Activated CD4-positive, alpha-beta T cell treated with anti-CD3 and anti-CD28 coated beads for 4 hours (primary cell): ENCODE results near the gene XRCC5.

Experiments
- DNase-seq, 2 donors: peaks; one replicate each; pipeline ENCODE4 v3.0.0-alpha.2; 2020

XRCC5 gene

DNA sequence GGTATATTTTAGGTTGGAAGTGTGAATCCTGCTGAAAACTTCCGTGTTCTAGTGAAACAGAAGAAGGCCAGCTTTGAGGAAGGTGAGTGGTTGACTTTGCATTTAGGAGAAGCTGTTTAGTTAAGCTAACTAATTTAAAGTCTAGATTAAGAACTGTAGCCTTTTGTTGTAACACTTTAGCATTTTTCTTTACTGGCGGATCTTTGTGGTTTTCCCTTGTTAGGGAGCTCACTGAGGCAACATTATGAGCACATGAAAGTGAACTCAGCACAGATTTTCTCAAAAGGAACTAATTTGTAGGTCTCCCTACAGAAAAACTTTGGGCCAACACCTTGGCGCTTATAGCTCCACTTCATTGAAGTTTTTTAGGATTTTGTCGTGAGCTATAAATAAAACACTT, 52.8 kb downstream of the XRCC5 start:
- DNase-seq = no peak

DNA sequence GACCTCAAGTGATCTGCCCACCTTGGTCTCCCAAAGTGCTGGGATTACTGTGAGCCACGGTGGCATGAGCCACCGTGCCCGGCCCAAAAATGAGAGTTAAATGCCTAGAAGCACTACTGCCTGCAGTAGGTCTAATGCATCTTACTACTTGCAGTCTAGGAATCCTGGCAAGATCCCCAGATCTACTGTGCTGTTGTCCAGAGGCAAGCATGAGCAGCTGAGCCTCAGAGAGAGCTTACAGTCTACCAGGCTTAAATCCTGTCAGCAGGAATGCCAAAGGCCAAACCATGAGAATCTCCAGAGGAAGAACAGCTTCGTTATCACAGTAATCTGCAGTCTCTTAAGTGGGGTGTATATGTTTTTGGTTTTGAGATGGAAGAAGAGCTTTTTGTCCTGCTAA, 54.4 kb downstream of the XRCC5 start:
- no peak for DNase-seq

DNA sequence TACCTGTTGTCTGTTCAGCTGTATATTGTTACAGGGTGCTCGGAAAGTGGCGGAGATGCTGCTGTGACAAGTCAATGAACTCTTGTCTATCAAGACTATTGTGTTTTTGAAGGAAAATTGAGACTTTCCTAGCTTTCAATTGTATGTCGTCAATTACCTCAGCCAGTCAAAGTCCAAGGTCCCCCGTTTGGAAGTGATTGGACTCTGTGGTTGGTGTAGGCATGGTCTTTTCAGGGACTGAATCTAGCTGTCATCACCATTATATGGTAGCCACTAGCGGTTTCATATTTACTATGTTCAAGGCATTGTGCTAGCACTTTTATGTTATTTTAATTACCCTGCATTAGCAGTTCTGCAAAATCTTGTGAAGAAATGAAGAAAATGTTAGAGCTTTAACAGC, 54.9 kb downstream of the XRCC5 start:
- DNase-seq = no peak

DNA sequence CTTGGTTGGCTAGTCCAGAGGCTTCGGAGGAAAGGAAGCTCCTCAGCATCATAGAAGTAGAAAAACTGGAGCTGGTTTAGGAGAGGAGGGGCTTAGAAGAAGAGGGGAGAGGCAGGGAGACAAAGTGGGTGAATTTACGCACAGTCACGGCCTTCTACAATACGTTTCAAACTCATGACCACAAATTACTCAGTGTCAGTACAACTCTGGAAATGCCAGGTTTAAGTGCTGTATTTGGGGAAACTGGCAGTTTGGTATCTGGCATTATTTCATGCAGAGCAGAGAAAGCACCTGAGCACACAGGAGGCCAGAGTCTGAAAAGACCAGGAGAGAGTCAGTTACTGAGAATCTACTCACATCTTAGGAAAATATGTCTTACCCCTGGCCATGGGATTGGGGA, 55.4 kb downstream of the XRCC5 start:
- DNase-seq = no peak

DNA sequence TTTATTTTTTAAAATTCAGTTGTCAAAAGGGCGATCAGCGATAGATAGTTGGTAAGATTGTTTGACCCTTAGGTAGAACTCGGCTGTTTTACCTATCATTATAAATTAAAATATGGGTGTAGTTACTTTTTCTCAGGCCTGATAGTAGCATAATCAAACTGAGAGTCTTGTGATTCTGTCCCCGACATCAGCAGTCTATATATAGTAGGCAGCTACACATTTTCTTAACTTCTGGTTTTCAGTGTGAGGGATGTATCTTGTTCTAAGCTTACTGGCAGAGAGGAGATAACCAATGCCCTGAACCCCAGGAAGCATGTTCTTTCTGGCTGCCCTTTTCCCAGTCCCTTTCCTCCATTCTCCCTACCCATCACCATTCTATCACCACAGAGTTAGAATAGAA, 56.6 kb downstream of the XRCC5 start:
- no peak for DNase-seq

DNA sequence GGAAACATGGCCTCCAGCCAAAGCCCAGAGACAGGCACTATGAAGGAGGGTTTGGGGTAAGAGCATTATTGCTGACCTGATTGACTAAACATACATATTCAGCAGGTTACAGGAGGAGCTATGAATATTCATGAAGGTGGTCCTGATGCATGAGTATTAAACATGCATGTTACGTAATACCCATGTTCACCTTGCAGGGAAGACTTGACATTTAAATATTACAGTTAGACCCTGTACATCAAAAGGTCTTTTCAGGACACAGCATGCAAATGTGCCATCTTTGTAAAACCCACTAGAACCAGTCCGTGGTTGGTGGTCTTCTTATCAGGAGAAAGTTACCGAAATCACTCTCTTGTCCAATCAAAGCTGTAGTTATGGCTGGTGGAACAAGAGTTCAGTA, 59.9 kb downstream of the XRCC5 start:
- no peak for DNase-seq

GRCh38 chr2:216170076-216170763, 61.1 kb downstream of the XRCC5 start:
- DNase-seq = no peak

GRCh38 chr2:216171011-216171410, 61.9 kb downstream of the XRCC5 start:
- no peak for DNase-seq

GRCh38 chr2:216172493-216172892, 63.3 kb downstream of the XRCC5 start:
- no peak for DNase-seq

DNA sequence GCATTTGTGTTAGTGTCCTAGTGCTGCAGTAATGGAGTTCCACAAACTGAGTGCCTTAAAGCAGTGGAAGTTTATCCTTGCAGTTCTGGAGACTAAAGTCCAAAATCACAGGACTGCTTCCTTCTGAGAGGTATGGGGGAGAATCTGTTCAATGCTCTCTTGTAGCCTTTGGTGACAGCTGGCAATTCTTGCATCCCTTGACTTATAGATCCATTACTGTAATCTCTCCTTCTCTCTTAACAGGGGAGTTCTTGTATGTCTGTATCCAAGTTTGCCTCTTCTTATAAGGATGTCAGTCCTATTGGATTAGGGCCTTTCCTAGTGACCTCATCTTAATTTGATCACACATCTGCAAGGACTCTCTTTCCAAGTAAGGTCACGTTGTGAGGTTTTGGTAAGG, 69.9 kb downstream of the XRCC5 start:
- DNase-seq = no peak

GRCh38 chr2:216181351-216181750, 72.2 kb downstream of the XRCC5 start:
- DNase-seq = no peak

DNA sequence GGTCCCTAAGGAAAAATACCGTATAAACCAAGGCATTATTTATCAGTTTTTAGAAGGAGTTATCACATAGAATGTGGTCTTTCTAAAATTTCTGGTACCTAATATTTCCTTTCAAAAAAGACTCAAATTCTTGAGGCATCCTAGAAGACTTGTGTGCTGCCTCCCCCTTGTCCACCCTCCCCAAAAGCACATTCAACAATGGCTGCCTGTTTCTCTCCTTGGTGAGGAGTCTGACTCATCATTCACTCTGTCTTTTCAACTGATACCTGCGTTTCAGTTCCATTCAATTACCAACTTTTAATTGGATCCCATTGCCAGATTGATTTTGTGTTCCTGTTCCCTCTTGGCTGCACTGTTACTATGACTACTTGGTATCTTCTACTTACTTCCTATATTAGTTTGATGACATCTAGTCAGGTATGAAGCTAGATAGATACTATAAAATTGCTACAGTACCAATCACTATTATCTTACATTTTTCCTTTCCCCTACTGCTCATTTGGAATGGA, 72.9 kb downstream of the XRCC5 start:
- no peak for DNase-seq

GRCh38 chr2:216183462-216183861, 74.3 kb downstream of the XRCC5 start:
- no peak for DNase-seq

DNA sequence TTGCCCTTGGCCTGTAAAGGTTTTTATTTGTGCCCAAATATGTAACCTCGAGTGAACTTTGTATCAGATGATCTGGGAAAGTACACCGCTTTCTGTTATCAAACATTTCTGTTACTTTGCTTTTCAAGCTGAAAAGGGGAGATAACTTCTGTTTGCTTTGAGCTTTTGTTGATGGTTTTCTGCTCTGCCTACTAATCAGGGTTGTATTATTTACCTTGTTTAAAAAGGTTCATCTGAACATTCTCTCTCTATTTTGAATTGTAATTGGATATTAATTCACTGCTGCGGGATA, 79.4 kb downstream of the XRCC5 start:
- DNase-seq = no peak

- no peak for DNase-seq
Observed at GRCh38 chr2:216188956-216189355, 79.8 kb downstream of the XRCC5 start.

DNA sequence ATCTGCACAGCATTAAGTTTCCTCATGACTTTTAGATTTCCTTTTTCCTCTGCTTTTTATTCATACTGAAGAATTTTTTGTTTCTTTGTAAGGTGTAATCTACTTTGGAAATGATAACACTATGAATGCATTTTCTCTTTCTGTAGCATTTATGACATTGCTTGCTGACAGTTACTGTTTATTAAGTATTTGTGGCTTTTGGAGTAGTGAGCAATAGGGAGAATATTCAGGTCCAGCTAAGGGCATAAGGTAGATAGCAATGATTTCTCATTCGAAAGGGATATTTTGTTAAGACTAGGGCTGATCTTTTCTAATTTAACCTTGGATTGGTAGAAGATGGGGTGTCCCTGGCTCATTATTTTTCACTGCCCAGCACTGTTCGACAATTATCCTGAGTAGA, 80.3 kb downstream of the XRCC5 start:
- no peak for DNase-seq

DNA sequence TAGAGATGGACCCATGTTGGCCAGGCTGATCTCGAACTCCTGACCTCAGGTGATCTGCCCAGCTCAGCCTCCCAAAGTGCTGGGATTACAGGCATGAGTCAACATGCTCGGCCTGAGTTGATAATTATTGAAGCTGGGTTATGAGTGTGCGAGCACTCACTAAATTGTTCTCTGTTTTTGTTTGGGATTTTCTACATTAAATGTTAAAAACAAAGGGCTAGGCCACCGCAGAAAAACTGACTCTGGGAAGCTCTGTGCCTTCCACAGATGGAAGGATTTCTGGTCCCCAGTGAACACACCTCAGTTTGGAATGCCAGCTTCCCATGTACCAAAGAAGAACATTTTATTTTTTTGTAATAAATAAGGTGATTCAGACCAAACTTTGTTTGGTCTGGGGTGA, 83.0 kb downstream of the XRCC5 start:
- no peak for DNase-seq

DNA sequence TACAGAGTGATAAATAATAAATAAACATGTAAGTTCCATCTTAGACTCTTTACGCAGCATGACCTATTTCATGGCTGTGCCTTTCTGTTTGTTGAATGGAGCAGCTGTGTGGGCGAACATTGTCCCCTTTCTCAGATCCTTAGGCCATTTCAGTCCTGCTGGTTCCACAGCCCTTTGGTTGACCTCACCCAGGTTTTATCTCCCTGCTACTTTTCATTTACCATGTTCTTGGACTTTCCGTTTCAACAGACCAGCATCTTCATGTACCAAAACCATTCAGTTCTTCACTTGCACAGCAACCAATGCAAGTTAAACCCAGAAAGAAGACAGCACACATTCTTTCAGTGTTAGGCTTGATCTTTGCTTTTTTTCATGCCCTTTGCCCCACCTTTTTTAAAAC, 83.8 kb downstream of the XRCC5 start:
- no peak for DNase-seq

GRCh38 chr2:216194013-216194412, 84.9 kb downstream of the XRCC5 start:
- no peak for DNase-seq

DNA sequence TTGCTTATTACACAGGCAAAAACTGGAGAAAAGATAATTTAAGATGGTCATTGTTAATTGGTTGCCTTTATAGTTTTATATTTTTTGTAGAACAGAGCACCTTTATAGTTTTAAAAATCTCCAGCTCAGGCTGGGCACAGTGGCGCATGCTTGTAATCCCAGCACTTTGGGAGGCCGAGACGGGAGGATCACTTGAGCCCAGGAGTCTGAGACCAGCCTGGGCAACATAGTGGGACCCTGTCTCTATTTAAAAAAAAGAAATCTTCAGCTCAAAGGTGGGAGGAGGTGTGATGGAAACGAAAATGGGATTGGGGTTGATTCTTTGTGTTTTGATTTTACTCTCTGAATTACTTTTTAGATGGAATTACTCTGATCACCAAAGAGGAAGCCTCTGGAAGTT, 85.4 kb downstream of the XRCC5 start:
- no peak for DNase-seq

- DNase-seq = no peak
Observed at GRCh38 chr2:216195565-216196029, 86.4 kb downstream of the XRCC5 start.

DNA sequence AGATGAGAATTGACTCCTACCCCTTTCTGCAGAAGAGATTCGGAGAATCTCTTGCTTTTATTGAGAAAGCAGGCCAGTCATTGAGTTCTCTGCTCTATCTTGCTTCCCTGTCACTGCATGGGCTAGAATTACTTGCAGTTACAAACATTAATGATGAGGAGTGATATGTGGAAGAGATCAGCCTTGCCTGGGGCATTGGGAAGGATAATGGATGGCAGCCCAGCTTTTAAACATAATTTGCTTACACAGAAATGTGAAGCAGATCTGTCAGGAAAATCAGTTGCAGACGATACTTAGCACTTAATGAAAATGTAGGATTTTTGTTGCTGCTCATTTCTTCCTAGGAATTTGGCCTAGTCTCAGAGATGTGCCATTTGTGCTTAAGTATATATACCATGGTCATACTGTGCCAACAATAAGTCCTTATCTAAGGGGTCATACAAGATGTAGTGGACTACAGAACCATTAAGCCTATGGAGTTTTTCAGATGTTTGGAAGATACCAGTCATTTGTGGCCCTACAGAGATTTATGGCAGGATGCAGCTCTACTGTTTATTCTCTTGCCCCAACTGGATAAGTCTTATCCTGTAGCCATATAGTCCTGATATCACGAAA, 92.7 kb downstream of the XRCC5 start:
- no peak for DNase-seq

GRCh38 chr2:216202626-216203250, 93.6 kb downstream of the XRCC5 start:
- DNase-seq = no peak

- DNase-seq = no peak
Observed at GRCh38 chr2:216205486-216205885, 96.3 kb downstream of the XRCC5 start.
